G401 (cell line): ENCODE measurements around the gene SCN3A. TPM values are rescaled to one million over a fixed set of nuclear protein-coding genes. Genes with fewer than 3 reads are reported as not detected.

Source experiments
- DNase-seq: peaks from one replicate; pipeline ENCODE4 v3.0.0-alpha.2; 2015; ENCODE audit warnings: low spot score
- in situ Hi-C: cut with HindIII; loops from 2 replicates; pipeline ENCODE4 v1.10.0; 2016; ENCODE audit warnings: low sequenced_read_pairs, mixed read lengths
- total RNA-seq: library from RNA; depleted of rRNA; stranded (reverse); fragments of >200 nt; shearing (Covaris generic); gene quantifications from 2 replicates; pipeline ENCODE4 v1.2.3, GENCODE V29; 2014; rRNA removed

Gene SCN3A
- total RNA-seq: not detected in 2 replicates

DNA sequence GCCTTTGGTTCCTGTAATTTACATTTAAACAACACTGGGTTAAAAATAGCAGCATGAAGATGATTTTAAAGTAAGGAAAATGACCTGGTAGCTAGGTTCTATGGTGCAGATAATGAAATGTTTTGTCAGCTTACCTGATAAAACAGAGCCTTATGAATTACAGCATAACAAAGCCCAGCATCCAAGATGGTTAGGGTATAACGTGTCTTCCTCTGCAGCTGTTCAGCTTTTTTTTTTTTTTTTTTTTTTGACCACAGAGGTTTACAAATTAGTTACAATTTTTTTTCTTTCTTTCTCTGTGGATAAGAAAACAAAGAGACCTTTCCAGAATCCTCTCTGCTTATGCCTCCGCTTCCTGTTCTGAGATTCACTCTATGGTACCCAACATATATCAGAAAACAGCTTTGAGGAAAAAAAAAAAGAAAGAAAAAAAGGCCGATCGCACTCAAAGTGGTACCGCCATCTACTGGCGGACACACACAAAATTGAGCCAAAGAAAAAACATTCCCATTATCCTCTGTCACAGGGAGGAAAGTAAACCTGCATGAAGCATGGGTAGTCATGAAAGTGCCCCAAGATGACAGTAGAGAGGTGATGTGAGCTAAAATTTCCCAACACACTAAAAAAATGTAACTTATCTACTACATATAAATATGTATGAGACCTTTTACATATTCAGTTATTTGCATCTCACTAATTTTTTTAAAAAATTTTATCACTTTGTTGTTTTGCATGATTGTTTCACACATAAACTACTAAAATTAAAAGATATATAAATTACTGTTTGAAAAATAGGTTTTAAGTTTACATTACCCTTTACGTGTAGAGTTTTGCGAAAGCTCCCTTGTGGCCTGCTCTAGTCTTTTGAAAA is at the start of gene SCN3A:
SCN3A (minus strand) TSS at position 362 of the 871 bp plus-strand sequence. CDS start 27,656 bp downstream, outside the sequence.
- in situ Hi-C loops: no loop called here
- peak; percentile 80 for DNase-seq

DNA sequence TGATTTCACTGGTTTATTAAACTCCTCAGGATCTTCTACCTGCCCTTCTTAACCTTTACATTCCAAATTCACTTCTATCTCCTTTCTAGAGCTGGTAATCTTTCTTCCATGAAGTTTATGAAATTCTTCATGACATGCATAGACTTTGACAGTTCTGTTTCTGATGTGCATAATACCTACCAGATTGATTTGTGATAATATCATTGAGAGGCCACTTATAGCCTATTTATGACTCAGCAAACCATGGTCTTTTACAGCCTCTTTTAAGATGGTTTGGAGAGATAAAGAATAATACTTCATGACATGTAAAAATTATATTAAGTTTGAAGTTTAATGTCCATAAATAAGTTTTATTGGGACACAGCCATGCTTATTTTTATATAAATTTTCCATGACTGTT is 49.3 kb upstream of the SCN3A start:
- no peak for DNase-seq
- in situ Hi-C loops: no loop called here

DNA sequence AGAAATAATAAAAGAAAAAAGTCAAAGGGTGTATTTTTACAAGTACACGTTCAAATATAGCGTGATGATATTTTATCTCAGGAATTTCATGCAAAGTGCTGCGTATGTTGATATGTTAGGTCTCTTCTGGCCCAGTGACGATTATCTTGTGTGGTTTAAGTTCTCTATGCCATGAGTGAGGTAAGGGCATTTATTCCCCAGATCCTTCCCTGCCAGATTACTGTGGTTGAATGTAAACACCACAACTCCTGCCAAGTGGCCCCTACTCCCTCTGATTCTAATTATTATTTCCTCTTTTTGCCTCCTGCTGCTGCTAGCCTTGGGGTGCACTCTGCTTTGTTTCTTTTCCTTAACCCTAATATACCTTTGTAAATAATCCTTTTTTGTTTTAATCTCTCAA is 47.5 kb upstream of the SCN3A start:
- DNase-seq: no peak
- in situ Hi-C loops: no loop called here

DNA sequence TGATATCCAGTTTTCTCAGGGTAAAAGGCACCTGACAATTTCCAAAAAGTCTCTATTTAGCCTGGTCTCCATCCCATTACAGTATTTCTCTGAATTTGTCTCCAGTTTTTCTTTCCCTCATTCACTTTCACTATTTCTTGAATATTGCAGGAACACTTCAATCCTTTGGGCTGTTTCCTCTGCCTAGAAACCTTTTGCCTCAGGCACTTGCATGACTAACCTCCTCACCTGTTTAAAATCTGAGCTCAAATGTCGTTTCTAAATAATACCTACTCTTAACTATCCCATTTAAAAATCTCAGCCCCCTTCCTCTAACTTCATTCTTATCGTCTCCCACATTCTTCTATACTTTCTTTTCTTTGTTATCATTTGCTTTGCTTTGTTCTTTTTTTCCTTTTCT is 44.4 kb upstream of the SCN3A start:
- no peak for DNase-seq
- in situ Hi-C loops: no loop called here

DNA sequence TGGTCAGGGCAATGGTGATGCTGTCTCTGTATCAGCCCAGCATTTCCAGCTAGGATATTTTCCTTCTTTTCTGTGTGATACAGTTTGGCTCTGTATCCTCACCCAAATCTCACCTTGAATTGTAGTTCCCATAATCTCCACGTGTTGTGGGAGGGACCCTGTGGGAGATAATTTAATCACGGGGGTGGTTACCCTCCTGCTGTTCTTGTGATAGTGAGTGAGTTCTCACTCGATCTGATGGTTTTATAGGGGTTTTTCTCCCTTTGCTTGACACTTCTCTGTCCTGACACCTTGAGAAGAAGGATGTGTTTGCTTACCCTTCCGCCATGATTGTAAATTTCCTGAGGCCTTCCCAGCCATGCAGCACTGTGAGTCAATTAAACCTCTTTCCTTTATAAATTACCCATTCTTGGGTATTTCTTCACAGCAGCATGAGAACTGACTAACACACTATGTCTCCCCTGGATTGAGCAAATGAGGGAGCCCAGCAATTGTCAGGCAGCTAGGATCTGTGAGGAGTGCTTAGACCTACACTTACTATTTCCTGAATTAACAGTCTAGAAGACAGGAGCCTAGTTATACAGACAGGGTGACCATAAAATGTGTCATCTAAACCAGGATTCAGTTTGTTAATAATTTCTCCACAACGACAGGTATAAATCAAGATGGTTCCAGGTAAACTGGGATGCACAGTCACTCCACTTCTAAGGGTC is 41.4 kb upstream of the SCN3A start:
- in situ Hi-C loops: no loop called here
- DNase-seq: no peak

DNA sequence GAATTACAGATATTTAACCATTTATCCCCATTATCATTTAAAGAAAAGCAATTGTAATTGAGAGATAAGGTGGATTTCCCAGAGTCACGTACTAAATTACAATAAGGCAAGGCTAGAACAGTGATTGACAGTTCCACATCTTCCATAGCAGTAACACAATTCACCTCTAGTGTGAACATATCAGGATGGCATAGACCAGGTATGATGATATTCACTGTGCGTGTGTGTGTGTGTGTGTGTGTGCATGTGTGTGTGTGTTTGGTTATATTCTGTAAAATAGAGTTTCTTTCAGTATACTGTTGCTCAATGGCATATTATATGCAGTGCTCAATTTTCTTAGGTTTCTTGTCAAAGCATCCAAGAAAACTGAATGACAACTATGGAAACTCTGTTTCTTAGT is 37.1 kb upstream of the SCN3A start:
- peak; percentile 61 for DNase-seq
- in situ Hi-C loops: no loop called here

DNA sequence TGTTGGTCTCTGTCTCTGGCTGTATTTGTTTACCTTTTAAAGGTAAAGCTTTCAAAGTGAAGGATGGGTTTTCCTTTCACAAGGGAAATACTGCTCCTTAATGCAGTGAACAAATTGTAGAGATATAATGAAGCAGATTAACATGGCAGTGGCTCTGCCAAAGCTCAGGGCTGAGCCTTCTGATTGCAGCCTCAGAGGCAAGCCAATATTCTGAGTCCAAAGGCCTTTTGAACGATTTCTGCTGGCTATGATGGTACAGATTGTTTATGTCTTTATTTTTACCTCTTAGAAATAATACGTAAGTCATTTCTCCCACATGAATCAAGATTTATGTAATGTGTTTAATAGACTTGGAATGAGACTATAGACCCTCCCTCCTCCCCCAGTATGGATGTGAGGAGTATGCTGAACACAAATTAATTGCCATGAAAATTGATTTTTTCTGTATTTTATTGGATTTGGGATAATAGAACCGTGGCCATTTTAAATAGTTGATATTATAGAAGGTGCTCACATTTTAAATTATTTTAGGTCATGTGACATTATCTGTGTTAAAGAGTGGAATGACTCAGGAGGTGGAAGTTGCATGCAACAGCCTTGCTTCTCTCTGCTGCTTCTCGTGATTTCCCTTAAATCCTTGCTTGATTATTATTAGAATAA is 36.1 kb upstream of the SCN3A start:
- in situ Hi-C loops: no loop called here
- peak; percentile 79 for DNase-seq

DNA sequence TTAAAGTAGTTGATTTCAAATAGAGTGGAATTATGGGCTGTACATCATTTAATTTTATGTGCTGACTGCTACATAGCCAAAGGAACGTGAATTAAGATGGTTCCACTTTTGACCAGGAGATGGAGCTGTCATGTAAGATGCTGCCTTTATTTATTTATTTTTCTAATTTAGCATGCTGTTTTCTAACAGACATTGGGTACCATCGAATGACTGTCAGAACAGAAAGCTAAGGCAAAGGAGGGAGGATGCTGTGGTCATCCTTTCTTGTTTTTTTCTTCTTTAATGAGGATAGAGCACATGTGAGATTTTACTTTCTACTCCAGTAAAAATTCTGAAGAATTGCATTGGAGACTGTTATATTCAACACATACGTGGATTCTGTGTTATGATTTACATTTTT is 35.4 kb upstream of the SCN3A start, which contains the start of gene SCN2A:
SCN2A (plus strand) TSS at position 185 of the 400 bp plus-strand sequence. CDS start 56,410 bp downstream, outside the sequence.
- in situ Hi-C loops: no loop called here
- peak; percentile 92 for DNase-seq

DNA sequence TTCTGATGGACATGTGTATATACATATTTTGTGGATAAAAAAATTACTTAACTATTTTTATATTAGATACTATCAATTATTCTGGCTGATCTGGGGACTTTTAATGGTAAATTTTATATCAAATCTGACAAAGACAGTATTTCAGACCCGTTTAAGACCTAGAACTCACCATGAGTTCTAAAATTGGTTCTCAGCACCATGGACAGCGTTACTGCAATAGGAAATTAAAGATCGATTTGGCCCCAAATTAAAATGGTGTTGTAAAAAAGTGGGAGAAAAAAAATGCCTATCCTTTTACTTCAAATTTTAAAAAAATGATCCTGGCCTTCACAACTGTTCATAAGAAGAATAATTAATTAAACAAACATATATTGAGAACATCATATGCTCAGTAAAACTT is 34.4 kb upstream of the SCN3A start:
- in situ Hi-C loops: no loop called here
- DNase-seq: no peak

DNA sequence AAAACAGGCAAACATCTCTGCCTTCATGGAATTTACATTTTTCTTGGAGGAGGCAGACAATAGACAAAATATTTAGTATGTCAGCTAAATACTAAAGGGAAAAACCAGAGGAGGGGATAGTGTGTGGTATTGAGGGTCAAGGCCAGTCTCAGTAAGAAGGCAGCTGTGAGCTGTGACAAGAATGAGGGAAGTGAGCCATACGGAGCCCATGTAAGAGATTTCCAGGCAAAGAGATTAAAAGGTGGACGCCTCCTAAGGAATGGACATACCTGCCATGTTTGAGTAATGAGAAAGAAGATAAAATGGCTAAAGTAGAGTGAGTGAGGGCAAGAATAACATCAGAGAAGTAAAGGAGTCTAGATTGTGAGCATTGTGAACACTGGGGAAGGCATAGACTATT is 33.2 kb upstream of the SCN3A start:
- DNase-seq: no peak
- in situ Hi-C loops: no loop called here

DNA sequence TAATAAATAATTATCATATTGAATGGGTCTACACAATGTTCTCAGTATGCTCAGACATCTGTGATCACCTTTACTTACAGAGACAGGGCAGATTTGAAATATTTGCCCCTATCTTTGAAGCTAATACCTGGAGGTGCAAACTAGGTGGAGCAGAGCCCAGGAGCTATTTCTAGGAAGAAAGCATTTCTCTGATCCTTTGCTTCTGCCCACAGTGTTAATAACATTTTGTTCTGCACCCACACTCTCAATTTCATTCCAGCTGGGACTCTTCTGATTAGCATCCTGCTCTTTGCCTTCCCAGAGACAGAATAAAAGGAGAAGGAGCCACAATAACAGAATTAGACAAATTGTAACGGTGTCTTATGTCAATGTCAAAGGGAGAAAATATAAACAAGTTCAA is 23.7 kb upstream of the SCN3A start:
- no peak for DNase-seq
- in situ Hi-C loops: no loop called here

DNA sequence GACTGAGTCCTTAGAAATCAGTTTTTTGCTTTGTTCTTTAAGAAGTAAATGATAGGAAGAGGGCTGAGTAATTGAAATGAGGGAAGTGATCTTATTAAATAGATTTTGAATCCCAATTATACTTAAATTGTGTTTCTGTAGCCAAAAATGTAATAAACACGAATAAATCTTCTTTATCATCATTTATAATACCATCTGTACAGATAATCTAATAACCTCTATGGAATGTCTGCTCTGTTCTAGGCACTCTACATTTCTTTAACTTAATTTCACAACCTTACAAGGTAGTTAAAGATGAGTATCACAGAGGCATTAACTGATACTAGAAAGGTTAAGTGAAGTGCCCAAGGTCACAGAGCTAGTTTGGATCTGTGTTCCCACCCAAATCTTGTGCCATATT is 21.1 kb upstream of the SCN3A start:
- in situ Hi-C loops: no loop called here
- DNase-seq: no peak

DNA sequence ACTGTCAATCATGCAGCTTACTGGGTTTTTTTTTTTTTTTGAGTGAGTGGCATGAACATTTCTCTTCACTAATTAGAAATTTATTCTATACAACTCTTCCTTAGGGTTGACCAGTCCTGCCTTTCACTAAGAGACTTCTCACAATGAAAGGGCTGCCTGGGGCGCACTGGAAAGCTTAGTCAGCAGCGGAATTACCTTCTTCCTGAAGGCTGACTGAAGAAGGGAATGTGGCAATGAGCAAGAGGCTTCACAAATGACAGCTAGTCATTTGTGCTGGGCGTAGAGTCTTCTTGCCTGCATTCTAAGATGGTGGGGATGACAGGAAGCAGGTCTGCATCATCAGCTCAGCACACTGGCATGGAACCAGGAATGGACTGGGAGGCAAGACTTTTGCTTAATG is 15.6 kb upstream of the SCN3A start:
- in situ Hi-C loops: no loop called here
- no peak for DNase-seq

DNA sequence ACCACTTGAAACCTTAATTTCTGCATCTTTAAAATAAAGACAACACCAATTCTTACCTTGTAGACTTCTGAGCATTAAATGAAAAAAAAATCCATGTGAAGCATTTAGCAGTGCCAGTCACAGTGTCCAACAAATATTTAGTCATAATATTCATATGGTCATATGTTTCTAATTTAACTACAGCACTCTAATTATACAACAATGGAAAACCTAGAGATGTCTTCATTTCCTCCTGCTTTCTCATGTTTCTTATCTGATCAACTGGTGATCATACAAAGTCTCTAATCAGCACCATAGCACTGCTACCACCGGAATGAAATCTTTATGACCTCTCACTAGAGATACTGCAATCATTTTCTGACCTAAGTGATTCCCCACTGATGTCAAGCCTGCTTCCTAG is 10.2 kb upstream of the SCN3A start:
- DNase-seq: no peak
- in situ Hi-C loops: no loop called here

DNA sequence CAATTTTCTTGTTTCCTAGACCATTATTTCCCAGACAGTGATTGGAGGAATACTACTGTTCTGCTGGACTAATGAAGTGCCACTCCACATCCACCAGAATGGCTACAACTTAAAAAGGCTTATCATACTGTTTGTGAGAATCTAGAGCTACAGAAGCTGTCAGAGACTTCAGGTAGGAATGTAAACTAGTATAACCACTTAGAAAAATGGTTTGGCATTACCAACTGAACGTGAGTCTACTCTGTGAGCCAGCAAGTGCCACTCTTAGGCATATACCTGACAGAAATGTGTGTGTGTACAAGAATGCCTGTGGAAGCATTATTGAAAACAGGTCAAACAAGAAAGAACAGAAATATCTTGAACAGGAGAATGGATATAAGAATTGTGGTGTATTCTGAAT is 4.2 kb upstream of the SCN3A start:
- in situ Hi-C loops: no loop called here
- no peak for DNase-seq

DNA sequence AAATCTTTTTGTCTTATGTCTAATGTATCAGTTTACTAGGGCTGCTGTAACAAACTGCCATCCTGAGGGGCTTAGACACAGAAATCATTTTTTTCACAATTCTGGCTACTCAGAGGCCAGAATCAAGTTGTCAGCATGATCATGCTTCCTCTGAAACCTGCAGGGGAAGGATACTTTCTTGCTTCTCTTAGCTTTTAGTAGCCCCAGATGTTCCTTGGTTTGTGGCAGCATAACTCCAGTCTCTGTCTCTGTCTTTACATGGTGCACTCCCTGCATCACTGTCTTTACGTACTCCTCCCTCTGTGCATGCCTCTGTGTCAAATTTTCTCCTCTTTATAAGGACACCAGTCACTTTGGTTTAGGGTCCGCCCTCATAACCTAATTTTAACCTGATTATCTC is 2.0 kb upstream of the SCN3A start:
- no peak for DNase-seq
- in situ Hi-C loops: no loop called here

DNA sequence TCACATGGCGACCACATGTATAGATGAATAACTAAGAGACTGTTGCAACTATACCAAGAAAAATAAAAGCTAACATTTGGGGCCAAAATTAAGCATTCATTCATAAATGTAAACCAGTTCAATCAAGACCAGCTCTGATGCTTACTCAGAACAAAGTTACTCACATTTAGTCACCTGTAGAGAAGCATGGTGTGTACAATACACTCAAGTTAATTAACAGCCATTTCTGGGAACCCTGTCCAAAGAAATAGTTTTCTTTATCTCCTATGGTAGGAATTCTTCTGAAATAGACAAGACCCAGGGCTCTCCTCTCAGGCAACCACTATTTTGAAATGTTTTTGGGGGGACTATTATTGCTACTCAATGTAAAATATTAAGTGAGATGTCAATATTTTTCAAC is 1.6 kb downstream of the SCN3A start:
- peak; percentile 32 for DNase-seq
- in situ Hi-C loops: no loop called here

DNA sequence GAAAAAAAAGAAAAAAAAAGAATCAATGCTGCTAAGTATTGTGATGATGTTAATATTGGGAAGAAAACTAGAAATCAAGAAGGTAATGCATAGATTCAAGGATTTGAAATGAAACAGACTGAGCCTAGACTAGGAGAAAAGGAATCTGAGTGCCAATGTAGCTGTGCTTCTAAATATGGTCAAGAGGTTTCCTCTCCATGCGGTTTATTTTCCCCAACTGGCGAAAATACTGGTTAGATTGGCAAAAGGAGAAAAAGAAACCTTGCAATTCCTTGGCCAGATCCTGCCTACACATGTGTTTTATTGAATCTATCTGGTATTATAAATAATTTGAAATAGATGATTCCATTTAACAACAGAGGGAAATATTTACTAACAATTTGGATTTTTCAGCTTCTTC is 5.7 kb downstream of the SCN3A start:
- peak; percentile 42 for DNase-seq
- in situ Hi-C loops: no loop called here

DNA sequence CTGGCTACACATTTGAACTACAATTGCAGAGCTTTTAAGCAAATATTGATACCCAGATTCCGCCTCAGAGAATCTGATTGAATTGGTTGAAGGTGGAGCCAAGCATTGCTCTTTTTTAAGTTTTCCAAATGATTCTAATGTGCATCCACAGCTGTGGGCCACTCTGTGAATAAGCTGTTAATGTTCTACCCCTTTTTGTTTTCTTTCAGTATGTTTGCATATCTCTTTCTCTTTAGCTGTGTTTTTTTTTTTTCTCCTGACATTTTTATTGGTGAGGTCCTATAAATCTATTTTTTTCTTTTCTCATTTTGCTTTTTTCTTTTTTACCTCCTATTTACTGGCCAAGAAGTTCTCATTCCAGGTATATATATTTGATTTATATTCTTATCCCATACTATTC is 6.5 kb downstream of the SCN3A start:
- DNase-seq: no peak
- in situ Hi-C loops: no loop called here

DNA sequence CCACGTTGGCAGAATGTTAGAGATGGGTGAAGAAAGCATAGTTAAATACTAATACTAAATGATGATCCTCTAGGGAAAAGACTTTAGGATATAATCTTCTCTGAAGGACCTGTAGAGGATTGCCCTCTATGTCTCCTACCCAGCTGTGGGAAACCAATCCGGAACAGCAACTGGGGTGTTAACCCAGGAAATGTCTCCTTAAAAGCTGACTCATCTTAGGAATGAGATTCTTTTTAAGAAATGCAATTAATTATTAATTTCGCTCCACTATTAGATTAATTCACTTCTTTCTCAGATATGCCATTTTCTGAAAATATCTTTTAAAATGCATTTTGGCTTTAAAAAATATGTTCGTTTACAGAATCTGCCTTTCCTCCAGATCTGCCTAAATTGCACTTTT is 7.4 kb downstream of the SCN3A start:
- no peak for DNase-seq
- in situ Hi-C loops: no loop called here
